Activated T-cell treated with anti-CD3 and anti-CD28 coated beads, Interleukin-2, amount 50 U/mL, for 1 hour (primary cell): Measurements from ENCODE around the gene STX1A.

ENCODE experiments used
- DNase-seq: peaks from one replicate; pipeline ENCODE4 v3.0.0-alpha.2; 2020

STX1A gene

DNA sequence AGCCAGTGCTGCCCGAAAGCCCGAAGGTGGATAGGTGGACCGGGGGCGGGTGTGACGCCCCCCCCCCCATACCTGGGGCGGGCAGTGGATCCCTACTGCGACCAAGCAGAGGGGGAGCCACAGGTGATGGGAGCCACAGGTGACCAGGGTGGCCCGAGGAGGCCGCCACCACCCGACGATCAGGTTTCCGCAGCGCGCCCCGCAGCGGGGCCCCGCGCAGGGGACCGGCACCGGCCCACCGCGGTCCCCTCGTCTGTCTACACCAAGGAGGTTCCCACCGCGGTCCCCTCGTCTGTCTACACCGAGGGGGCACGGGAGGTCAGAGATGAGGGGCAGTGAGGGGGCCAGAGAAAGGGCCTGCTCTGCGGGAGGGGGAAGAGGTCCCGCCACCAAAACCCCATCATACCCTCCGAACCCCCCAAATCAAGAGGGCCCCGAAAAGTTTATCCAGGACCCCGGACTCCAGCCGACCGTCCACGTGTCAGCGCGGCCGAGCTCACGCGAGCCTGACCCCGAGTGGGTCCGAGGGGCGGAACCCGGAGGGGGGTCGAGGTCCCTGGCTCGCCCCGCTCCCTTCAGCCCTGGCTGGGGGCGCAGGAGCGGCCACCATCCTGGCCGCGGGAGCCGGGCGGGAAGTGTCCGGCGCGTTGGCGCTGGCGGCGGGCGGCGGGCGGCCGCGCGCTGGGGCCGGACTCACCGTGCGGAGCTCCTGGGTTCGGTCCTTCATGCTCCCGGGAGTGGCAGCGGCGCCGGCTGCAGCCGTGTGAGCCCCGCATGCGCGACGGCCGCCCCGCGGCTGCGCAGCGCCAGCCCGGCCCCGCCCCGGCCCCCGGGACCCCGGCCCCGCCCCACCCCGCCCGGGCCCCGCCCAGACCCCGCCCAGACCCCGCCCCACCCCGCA lies at the start of gene STX1A:
Gene STX1A (minus strand): TSS at position 765 of the 901 bp plus-strand sequence. CDS start 38 bp downstream, at position 727.
- peak; percentile 82 for DNase-seq

DNA sequence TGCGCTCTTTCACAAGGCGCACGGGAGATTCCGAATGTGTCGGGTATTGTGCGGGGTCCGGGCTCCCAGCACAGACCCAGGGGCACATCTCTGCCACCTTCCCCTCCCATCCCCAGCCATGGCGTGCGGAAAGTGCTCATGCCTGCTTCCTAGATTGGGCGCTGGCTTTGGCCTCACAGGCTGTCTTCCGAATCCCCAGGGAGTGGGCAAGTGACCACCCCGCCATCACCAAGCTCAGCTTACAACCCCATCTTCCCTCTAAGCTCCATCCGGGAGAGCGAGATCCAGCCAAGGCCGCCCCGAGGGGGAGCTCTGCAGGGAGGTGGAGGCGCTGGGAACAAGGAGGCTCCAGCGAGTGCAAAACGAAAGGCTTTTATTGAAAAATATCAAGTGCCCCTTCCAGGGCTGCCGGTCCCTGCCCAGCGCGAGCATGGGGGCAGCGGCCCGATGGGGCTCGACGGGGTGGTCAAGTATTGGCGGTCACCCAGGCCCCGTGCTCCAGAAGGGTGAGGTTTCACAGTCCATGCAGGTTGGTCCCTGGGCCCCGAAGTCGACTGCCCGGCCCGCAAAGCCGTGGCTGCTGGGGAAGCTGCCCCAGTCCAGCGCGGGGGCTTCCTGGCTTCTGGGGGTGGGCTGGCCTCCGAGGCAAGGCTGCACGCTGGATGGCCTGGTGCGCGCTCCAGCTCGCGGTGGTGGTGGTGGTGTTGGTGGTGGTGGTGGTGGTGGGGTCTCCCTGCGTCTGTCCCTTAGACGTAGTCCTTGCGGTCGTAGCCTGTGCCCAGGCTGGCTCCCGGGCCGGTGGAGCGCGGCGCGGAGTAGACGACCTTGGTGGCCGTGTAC lies 49.4 kb upstream of the STX1A start:
- DNase-seq: no peak

GRCh38 chr7:73766556-73767229 lies 47.2 kb upstream of the STX1A start:
- DNase-seq: no peak

GRCh38 chr7:73762659-73762999 lies 43.2 kb upstream of the STX1A start:
- DNase-seq: no peak

- DNase-seq: no peak
Observed at GRCh38 chr7:73761854-73762658, 42.6 kb upstream of the STX1A start.

GRCh38 chr7:73758581-73759138 lies 39.2 kb upstream of the STX1A start:
- DNase-seq: no peak

- DNase-seq: no peak
Observed at GRCh38 chr7:73749931-73750776, 30.7 kb upstream of the STX1A start.

DNA sequence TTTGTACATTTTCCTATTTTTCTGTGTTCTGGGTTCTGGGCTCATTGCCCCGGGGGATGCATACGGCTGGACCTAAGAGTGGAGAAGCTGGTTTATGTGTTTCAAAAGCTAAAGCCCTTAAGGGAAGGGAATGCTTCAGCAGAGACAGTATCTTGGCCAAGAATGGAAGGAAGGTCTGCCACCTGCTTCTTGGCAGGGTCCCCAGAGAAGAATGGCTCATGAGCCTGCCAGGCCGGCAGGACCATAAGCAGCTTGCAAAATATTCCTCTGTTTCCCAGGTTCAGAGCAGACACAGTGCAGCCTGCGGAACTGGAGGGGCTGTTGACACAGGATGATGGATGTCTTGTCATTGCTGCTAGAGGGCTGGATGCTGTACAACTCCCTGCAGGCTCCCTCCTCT lies 26.9 kb upstream of the STX1A start:
- no peak for DNase-seq

DNA sequence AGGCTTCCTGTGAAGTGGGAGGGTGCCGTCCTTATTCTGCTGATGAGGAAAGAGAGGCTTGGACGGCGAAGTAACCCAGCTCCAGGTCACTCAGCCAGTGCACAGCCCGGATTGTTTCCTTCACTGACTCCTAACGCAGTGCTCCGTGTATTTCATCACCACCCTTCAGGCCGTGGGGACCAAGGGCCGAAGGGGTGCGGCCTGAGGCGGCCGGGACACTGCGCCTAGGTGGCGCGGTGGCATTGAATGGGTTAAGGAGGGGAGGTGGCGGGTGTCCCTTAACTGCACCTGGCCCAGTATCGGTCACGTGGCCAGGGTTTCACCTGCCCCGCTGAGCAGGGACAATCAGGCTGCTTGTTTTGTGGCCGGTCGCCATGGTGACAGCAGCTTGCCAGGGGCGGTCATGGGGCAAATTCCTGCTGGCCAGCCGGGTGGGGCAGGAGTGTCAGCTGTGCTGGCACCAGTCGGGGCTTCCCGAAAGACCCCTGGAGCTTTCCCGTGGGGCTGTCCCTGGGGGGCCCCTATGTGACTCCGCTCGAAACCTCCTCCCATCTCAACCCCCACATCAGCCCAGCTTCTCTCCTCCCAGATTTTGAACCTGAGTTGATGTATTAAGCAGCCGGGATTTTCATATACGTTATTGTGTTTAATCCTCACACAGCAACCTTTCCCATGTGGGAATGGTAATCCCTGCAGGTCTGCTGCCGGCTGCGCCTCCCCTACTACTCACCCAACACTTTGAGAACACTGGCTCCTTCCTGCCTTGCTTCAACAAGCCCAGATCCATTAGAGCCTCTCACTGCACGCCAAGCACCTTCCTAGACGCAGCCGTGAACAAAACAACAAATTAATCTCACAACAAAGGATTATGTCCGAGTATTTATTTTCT lies 23.5 kb upstream of the STX1A start:
- no peak for DNase-seq

DNA sequence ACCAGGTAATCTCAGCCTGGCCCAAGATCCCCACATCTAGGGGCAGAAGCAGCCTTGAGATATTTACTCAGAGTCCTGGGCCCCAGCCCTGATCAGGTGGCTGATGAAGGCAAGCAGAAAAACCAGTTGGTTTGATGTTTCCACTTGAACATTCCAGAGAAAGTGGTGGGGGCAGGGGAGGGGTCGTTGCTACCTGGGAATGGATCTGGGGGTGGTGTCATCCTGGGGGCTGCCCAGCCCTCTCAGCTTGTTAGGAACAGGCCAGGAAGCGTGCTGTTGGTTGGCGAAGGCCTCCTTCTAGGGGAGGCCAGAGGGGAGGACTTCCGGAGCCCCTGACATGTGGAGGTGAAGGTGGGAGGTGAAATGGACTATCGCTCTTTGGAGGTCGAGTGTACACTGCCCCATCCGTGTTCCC lies 22.9 kb upstream of the STX1A start:
- DNase-seq: no peak

DNA sequence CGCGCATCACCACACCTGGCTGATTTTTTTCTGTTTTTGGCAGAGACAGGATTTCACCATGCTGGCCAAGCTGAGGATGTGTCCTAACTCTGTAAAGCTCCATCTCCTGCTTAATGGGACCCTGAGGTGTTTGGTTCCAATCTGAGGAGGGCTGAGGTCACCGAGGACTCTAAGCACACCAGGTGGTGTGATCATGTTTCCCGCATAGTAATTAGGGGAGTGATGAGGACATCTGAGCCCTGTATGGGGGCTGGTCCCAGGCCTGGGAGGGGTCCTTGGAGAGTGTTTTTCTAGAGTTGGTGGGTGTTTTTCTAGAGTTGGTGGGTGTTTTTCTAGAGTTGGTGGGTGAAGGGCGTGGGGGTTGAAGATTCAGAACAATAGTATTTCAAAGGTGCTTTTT lies 22.1 kb upstream of the STX1A start:
- no peak for DNase-seq

DNA sequence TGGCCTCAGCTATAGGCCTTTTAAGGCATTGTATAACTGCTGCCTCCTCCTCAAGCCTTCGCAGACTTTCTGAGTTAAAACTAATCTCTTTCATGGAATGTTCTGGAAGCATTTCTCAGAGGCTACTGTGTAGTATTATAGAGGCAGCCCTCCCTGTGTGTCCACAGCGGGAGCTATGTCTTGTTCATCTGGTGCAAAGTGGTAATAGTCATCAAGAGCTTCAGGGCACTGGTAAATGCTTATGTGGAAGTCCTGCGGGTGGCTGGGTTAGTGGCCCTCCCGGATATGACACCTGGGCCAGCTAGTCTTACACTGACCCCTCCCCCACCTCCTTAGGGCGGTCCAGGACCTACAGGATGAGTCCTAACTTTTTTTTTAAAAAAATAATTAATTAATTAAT lies 21.3 kb upstream of the STX1A start:
- no peak for DNase-seq

- DNase-seq: no peak
Observed at GRCh38 chr7:73740212-73740611, 20.7 kb upstream of the STX1A start.

DNA sequence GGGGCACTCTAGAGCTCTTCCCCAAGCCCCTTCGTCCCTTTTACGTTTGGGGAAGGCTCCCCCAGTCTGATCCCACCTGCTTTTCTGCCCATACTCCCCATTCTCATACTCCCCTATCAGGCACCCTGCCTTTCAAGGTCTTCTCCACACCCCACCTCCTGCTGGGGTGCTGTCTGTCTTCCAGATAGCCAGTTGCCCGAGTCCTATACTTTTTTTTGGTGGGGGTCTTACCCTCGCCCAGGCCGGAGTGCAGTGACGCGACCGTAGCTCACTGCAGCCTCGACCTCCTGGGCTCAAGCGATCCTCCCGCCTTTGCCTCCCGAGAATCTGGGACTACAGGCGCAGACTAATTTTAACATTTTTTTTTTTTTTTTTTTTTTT lies 19.9 kb upstream of the STX1A start:
- DNase-seq: no peak

DNA sequence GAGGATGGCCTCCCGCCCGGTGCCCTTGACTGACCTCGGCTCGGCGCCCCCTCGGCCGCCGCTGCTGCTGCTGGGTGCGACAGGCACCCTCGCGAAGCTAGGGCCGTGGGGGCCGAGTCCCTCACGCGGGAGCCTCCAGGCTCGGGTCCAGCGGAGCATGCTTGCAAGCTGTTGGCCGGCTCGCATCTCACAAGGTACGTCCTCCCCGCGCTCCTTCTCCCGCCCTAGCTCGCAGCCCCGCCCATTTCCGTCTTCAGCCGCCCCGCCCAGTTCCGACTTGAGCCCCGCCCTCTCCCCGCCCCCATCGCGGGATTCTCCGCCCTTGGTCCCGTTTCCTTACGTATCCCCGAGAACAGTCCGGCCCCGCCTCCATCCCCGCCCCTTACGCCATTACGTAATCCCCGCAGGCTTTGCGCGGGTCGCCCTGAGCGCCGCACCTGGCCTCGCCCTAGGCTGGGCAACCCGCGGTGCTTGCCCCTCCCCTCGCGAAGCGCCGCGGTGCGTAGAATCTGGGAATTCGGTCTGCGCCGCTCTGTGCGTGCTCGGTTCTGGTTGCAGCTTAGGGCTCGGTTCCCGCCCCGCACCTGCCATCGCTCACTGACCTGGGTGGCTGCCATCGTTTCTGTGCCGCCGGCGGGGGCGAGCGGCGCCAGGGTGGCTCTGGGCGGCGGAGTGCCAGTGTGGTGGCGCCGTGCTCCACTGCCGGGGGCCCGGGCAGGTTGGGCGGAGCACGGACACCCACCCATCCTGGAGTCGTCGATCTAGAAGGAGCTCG lies 19.3 kb upstream of the STX1A start, which contains the start of gene ABHD11:
Gene ABHD11 (minus strand): TSS at position 191 of the 775 bp plus-strand sequence. CDS start 32 bp downstream, at position 159.
- DNase-seq: peak; percentile 99

DNA sequence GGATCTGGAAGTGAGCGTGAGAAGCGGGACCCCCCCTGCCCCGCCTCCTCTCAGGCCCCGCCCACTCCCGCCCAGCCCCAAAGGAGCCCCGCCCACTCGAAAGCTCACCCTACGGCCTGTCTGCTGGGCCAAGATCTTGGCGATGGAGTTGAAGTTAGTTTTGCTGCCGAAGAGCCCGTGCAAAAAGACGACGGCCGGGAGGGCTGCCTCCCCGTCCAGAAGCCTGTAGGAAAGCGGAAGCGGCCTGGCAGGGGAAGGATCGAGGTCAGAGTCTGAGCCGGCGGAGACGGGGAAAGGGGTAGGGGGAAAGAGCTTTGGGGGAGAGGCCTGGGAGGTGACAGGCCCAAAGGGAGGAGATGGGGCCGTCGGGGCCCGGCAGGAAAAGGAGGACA lies 18.7 kb upstream of the STX1A start:
- DNase-seq: peak; percentile 67

- no peak for DNase-seq
Observed at GRCh38 chr7:73737491-73738219, 18.2 kb upstream of the STX1A start.

- no peak for DNase-seq
Observed at GRCh38 chr7:73736885-73737284, 17.4 kb upstream of the STX1A start.

- no peak for DNase-seq
Observed at GRCh38 chr7:73735528-73735905, 16.0 kb upstream of the STX1A start.
